ENCODE data around the gene TRAF2.

DNA sequence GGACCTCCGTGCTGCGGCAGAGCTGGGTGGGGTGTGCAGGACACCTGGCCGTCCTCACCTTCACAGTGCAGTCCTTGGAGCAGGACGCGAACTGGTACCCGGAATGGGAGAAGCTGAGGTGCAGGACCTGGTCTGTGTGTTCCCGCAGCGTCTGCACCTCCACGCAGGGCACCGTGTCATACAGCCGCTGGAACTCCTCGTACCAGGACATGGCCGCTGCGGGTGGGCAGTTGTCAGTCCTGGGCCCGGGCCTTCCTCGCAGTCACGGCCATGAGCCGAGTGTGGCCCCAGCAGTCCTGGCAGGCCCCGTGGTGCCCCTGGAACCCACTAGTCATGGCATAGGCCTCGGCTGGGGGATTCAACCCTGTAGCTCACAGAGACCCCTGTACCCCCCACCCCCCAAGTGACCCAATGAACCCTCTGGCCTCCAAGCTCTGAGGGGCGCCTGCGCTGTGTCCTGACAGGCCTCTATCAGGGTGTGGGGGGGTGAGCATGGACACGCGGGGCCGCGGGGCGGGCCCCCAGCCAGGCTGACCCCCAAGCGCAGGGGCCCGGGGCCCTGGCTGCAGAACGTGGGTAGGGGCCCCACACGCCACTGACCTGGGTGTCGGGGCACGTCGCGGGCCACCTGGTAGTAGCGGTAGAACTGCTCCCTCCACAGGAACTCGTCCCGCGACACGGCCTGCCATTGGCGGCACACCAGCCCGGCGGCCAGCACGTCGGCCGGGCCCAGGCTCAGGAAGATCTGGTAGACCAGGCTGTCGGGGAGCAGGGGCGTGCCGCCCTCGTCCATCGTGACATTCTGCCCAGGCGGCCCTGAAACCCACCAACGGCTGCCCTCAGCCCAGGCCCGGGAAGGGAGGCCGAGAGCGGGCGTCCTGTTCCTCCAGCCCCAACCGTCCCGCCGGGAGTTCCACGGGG lies 57.2 kb downstream of the TRAF2 start:
- TF ChIP-seq, protein P1, sequence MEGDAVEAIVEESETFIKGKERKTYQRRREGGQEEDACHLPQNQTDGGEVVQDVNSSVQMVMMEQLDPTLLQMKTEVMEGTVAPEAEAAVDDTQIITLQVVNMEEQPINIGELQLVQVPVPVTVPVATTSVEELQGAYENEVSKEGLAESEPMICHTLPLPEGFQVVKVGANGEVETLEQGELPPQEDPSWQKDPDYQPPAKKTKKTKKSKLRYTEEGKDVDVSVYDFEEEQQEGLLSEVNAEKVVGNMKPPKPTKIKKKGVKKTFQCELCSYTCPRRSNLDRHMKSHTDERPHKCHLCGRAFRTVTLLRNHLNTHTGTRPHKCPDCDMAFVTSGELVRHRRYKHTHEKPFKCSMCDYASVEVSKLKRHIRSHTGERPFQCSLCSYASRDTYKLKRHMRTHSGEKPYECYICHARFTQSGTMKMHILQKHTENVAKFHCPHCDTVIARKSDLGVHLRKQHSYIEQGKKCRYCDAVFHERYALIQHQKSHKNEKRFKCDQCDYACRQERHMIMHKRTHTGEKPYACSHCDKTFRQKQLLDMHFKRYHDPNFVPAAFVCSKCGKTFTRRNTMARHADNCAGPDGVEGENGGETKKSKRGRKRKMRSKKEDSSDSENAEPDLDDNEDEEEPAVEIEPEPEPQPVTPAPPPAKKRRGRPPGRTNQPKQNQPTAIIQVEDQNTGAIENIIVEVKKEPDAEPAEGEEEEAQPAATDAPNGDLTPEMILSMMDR (IDR thresholded peaks at IDR 0.05): no peak
- TF ChIP-seq POLR2A (IDR thresholded peaks at IDR 0.05): no peak
